ENCODE measurements around the gene PURA. TPM values are rescaled to one million over a fixed set of nuclear protein-coding genes. Genes with fewer than 3 reads are reported as not detected.

Gene PURA
- total RNA-seq, 1 donor from 2014 or later, result 11.0 TPM

DNA sequence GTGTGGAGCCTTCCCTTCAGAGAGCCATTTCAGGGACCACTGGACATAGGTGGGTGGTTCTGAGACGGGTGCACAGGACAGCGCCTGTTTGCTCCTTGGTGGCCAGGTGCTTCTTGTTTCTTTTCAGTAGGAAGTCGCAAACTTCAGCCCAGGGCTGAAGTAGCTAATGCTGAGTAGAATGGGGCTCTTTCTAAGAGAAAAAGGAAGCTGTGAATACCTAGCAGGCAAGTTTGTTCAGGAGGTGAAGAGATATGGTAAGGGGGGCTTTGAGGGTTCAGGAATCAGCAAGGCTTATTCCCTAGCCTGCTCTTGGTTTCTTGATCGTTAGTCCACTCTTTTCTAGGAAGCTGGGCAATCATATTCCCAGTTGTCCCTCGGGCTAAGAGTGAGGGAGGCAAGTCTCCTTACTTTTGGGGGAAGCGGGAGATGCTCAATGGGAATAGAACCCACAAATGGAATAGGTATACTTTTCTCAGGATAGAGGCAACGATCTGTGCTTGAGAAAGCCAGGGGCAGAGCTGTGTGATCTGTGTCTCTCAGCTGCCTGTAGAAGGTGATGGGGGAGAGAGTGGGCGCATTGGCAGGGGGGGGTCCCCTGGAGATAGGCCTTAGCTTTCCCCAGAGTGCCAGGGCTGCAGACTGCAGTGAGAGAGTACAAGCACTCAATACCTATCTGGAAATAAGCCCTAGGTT, 1.9 kb upstream of the PURA start:
- Mint-ChIP-seq H3K27me3 (ENCODE audit: low read depth) (peaks cover 27% of the 10 kb centered on the region), H3K4me3 (ENCODE audit: low read depth) (peak overlapping the region; percentile 7), H3K27ac (no peak overlapping the region), H3K36me3 (ENCODE audit: low read depth) (peaks cover 12% of the 10 kb centered on the region), H3K9me3 (no peaks in the 10 kb centered on the region), H3K4me1 (ENCODE audit: low read depth) (peaks cover 46% of the 10 kb centered on the region)
- DNase-seq (ENCODE audit: low spot score), result no peak
- intact Hi-C loops (cut with micrococcal nuclease), result loop anchor here (2.0 to 5.0 kb wide), 2 partner anchors 289 to 550 kb away; partner anchors contain the start of genes ANKHD1 and UBE2D2

DNA sequence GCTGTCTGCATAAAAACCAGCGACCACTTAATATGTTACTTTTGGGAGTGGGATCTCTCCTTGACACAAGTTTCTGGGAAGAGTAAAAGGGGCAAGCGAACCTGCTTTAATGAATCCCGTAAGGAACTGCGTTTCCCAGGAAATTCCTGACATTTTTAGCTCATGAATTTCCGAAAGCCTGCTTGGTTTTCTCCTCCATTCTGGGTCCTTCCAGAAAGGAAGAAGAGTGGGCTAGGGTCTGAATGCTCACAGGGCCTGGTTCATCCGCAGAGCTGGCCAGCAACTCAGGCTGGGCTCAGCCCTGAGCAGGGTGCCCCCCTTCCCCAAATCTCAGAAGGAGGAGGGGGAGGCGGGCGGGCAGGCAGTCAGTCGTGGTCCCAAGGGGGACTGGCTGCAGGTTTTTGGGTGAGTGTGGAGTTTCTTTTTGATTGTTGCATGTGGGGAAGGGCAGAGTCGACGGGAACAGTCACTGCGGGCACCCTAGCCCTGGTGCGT, 1.2 kb upstream of the PURA start:
- no peak for DNase-seq (ENCODE audit: low spot score)
- H3K27ac Mint-ChIP-seq, result no peak overlapping the region
- H3K27me3 Mint-ChIP-seq (ENCODE audit: low read depth), result peaks cover 25% of the 10 kb centered on the region
- H3K36me3 Mint-ChIP-seq (ENCODE audit: low read depth), result peaks cover 12% of the 10 kb centered on the region
- intact Hi-C loops (cut with micrococcal nuclease), result loop anchor here (2.0 to 5.0 kb wide), 2 partner anchors 288 to 550 kb away; partner anchors contain the start of genes ANKHD1 and UBE2D2
- H3K9me3 Mint-ChIP-seq, result no peaks in the 10 kb centered on the region
- peak overlapping the region; percentile 69 for H3K4me3 Mint-ChIP-seq (ENCODE audit: low read depth)
- H3K4me1 Mint-ChIP-seq (ENCODE audit: low read depth), result peaks cover 46% of the 10 kb centered on the region

DNA sequence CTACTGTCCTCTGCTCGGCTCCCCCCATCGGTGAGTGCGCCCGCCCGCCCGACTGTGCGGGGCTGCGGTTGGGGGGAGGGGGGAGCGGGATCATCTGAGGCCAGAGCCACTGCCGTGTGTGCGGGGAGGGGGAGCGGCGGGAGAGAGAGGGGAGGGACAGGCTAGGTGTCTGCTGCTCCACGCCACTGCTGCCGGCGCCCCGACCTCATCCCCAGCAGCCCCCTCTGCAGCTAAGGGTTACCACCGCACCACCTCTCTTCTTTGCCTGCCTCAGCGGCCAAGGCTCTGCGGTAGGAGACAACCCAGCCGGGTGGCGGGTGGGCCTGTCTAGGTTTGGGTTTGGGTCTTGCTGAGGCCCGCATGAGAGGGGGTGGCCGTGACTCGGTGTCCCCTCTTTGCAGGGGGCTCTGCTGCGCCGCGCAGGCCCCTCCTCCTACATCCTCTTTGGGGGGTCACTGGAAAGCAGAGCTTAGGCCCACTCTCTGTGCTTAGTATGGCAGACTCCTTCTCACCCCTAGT, 670 bp upstream of the PURA start:
- H3K4me1 Mint-ChIP-seq (ENCODE audit: low read depth), result peaks cover 50% of the 10 kb centered on the region
- DNase-seq (ENCODE audit: low spot score), result peak; percentile 16
- no peaks in the 10 kb centered on the region for H3K9me3 Mint-ChIP-seq
- peaks cover 25% of the 10 kb centered on the region for H3K27me3 Mint-ChIP-seq (ENCODE audit: low read depth)
- intact Hi-C loops (cut with micrococcal nuclease), result loop anchor here (2.0 to 5.0 kb wide), 2 partner anchors 288 to 551 kb away; partner anchors contain the start of genes ANKHD1 and UBE2D2
- H3K36me3 Mint-ChIP-seq (ENCODE audit: low read depth), result peaks cover 15% of the 10 kb centered on the region
- H3K4me3 Mint-ChIP-seq (ENCODE audit: low read depth), result peak overlapping the region; percentile 92
- no peak overlapping the region for H3K27ac Mint-ChIP-seq

DNA sequence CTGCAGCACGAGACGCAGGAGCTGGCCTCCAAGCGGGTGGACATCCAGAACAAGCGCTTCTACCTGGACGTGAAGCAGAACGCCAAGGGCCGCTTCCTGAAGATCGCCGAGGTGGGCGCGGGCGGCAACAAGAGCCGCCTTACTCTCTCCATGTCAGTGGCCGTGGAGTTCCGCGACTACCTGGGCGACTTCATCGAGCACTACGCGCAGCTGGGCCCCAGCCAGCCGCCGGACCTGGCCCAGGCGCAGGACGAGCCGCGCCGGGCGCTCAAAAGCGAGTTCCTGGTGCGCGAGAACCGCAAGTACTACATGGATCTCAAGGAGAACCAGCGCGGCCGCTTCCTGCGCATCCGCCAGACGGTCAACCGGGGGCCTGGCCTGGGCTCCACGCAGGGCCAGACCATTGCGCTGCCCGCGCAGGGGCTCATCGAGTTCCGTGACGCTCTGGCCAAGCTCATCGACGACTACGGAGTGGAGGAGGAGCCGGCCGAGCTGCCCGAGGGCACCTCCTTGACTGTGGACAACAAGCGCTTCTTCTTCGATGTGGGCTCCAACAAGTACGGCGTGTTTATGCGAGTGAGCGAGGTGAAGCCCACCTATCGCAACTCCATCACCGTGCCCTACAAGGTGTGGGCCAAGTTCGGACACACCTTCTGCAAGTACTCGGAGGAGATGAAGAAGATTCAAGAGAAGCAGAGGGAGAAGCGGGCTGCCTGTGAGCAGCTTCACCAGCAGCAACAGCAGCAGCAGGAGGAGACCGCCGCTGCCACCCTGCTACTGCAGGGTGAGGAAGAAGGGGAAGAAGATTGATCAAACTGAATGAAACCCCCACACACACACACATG, 654 bp downstream of the PURA start:
- H3K27ac Mint-ChIP-seq, result peak overlapping the region; percentile 79

DNA sequence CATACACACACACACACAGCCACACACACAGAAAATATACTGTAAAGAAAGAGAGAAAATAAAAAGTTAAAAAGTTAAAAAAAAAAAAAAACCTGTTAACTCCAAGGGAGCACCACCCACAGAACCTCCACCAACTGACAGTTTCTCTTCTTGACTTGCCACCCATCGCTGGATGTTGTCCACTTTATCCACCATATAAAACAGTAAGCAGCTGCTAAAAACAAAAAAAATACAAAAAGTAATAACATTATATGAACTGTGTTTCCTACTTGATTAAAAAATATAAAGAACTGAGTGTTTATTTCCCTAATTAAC, 1.2 kb downstream of the PURA start:
- Mint-ChIP-seq H3K4me1 (ENCODE audit: low read depth) (peaks cover 40% of the 10 kb centered on the region), H3K36me3 (ENCODE audit: low read depth) (peaks cover 13% of the 10 kb centered on the region), H3K27me3 (ENCODE audit: low read depth) (peaks cover 16% of the 10 kb centered on the region), H3K9me3 (no peaks in the 10 kb centered on the region), H3K27ac (peak overlapping the region; percentile 79), H3K4me3 (ENCODE audit: low read depth) (peak overlapping the region; percentile 92)
- DNase-seq (ENCODE audit: low spot score), result no peak
- intact Hi-C loops (cut with micrococcal nuclease), result loop anchor here (1.0 to 2.0 kb wide), 3 partner anchors 8 to 60 kb away; partner anchors contain the start of gene CYSTM1

More for the DNA sequence above, 654 bp downstream of the PURA start:
- DNase-seq (ENCODE audit: low spot score), result peak; percentile 50
- Mint-ChIP-seq H3K4me1 (ENCODE audit: low read depth) (peaks cover 42% of the 10 kb centered on the region), H3K27me3 (ENCODE audit: low read depth) (peaks cover 19% of the 10 kb centered on the region), H3K4me3 (ENCODE audit: low read depth) (peak overlapping the region; percentile 92), H3K9me3 (no peaks in the 10 kb centered on the region), H3K36me3 (ENCODE audit: low read depth) (peaks cover 13% of the 10 kb centered on the region)
- intact Hi-C loops (cut with micrococcal nuclease), result loop anchor here (1.0 to 5.0 kb wide), 4 partner anchors 7 to 552 kb away; partner anchors contain the start of genes CYSTM1 and UBE2D2

DNA sequence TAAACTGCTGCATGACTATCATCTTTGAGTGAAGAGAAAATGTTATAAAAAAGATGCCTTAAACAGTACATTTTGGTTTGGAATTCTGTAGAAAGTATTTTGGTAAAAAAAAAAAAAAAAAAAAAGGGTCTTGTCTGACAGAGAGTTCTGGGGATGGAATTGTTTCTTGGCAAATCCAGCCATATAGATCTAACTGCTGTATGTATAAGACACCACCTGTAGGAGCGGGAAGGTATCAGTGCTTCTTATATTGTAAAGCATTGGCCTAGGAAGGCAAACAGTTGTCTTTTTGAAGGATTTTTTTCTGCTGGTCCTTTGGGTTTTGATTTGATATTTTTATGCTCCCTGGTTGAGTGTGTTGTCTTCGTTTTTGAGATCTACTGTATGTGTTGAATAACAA, 2.8 kb downstream of the PURA start:
- H3K27me3 Mint-ChIP-seq (ENCODE audit: low read depth), result peaks cover 8% of the 10 kb centered on the region
- no peak overlapping the region for H3K4me3 Mint-ChIP-seq (ENCODE audit: low read depth)
- no peak overlapping the region for H3K27ac Mint-ChIP-seq
- DNase-seq (ENCODE audit: low spot score), result no peak
- no peaks in the 10 kb centered on the region for H3K9me3 Mint-ChIP-seq
- intact Hi-C loops (cut with micrococcal nuclease), result no loop called here
- peaks cover 13% of the 10 kb centered on the region for H3K36me3 Mint-ChIP-seq (ENCODE audit: low read depth)
- peaks cover 39% of the 10 kb centered on the region for H3K4me1 Mint-ChIP-seq (ENCODE audit: low read depth)

DNA sequence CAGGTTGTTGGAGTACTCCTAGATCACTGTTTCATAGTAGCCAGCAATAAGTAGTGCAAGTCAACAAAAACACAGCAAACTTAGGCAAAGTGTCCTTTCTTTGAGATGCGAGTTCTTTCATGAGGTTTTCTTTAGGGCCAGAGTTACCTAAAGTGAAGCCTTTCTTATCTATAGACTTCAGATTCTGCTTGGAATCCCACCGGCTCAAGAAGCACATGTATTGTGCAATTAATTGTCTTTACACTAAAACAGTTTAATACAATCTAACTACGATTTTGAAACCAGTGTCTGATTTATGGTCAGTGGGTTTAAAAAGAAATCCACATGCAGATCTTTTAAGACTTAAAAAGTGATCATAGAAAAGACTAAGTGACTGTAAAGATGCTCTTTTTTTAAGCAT, 3.6 kb downstream of the PURA start:
- Mint-ChIP-seq H3K4me3 (ENCODE audit: low read depth) (no peak overlapping the region), H3K36me3 (ENCODE audit: low read depth) (peaks cover 13% of the 10 kb centered on the region), H3K9me3 (no peaks in the 10 kb centered on the region), H3K27ac (no peak overlapping the region), H3K27me3 (ENCODE audit: low read depth) (peaks cover 2% of the 10 kb centered on the region), H3K4me1 (ENCODE audit: low read depth) (peaks cover 34% of the 10 kb centered on the region)
- intact Hi-C loops (cut with micrococcal nuclease), result no loop called here
- DNase-seq (ENCODE audit: low spot score), result no peak

DNA sequence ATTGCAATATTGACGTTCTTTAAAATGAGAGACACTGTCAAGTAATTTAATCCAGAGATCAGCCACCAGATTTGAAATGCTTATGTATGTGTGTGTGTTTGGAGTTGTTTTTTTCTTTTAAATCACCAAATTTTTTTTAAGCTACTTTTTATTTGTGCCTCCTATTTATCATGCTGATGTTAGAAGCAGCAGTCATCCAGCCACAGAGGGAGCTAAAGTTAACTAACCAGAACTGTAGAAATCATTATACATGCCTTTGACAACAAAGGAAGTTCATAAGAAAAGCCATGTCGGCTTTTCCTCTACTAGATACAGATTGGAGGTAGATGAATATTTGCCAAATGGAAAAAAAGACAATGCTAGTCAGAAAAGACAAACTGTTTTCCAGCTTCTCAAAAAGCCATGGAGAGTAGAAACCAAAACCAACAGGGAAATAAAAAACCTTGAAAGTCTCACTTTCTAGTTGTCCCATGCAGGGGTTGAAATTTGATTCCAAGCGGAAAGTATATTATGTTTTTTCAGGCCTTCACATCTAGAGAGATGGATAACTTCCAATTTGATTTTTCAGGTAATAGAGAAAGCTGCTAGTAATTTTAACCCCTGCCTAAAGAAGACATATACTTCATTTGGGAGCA, 4.5 kb downstream of the PURA start:
- Mint-ChIP-seq H3K36me3 (ENCODE audit: low read depth) (peaks cover 13% of the 10 kb centered on the region), H3K9me3 (no peaks in the 10 kb centered on the region), H3K4me3 (ENCODE audit: low read depth) (no peak overlapping the region), H3K27ac (no peak overlapping the region), H3K4me1 (ENCODE audit: low read depth) (peaks cover 36% of the 10 kb centered on the region), H3K27me3 (ENCODE audit: low read depth) (peaks cover 2% of the 10 kb centered on the region)
- no peak for DNase-seq (ENCODE audit: low spot score)
- intact Hi-C loops (cut with micrococcal nuclease), result no loop called here

DNA sequence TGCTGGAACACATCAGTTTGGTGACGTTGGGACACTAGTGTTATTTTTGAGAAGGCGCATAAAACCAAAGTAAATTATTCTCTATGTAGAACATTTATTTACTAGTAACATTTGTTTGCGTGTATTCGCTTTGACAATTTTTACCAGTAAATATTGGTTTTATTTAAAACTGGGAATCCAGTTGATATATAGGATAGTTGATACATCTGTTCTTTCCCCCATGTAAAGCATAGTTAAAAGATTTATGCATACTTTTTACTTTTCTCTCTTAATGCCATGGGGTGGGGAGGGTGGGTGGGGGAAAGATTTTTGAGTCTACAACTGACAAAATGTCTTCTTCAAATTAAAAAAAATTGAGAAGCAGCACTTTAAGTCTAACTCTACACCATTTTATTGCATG, 11.7 kb downstream of the PURA start, which contains the start of gene IGIP:
Gene IGIP, plus strand, starts transcription at position 301 of the 400 bp plus-strand sequence. CDS start 2,540 bp downstream, outside the sequence.
- Mint-ChIP-seq H3K27ac (no peak within 1 kb of the TSS), H3K36me3 (ENCODE audit: low read depth) (no peaks in the 10 kb centered on the region), H3K4me1 (ENCODE audit: low read depth) (peaks cover 7% of the 10 kb centered on the region), H3K4me3 (ENCODE audit: low read depth) (no peak within 1 kb of the TSS), H3K9me3 (no peaks in the 10 kb centered on the region), H3K27me3 (ENCODE audit: low read depth) (peaks cover 9% of the 10 kb centered on the region)
- no peak for DNase-seq (ENCODE audit: low spot score)
- intact Hi-C loops (cut with micrococcal nuclease), result no loop called here

DNA sequence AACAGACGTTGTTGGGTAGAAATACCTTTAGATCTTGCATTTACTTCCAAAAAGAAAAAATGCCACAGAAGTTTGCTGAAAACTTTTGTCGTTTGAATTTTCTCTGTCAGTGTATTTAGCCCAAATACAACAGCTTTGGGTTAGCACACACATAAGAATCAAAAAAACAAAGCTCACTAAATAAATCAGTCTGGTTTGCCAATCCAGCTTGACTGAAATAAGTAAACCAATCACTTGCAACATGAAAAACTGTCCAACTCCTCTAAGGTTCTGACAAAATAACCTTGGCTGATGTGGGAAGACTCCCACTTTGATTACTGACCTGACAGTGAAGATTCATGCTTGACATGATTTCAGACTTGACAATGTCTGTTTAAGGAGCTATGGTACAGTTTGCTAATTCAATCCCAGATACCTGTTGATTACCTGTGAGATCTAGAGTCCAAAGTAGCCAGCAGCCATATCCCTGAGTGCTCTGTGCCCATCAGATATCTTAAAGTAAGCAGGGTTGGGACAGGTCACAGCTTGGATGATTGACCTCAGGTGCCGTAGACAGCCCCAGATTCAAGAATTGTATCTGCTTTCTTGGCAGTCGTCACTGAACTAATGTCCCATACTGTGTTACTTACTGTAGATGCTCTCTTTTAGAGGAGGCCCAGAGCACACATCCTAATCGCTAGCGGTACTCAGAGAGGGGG, 12.6 kb downstream of the PURA start:
- H3K4me1 Mint-ChIP-seq (ENCODE audit: low read depth), result peaks cover 8% of the 10 kb centered on the region
- H3K9me3 Mint-ChIP-seq, result no peaks in the 10 kb centered on the region
- no peak overlapping the region for H3K27ac Mint-ChIP-seq
- intact Hi-C loops (cut with micrococcal nuclease), result no loop called here
- no peak overlapping the region for H3K4me3 Mint-ChIP-seq (ENCODE audit: low read depth)
- DNase-seq (ENCODE audit: low spot score), result no peak
- H3K27me3 Mint-ChIP-seq (ENCODE audit: low read depth), result peaks cover 8% of the 10 kb centered on the region
- H3K36me3 Mint-ChIP-seq (ENCODE audit: low read depth), result no peaks in the 10 kb centered on the region

DNA sequence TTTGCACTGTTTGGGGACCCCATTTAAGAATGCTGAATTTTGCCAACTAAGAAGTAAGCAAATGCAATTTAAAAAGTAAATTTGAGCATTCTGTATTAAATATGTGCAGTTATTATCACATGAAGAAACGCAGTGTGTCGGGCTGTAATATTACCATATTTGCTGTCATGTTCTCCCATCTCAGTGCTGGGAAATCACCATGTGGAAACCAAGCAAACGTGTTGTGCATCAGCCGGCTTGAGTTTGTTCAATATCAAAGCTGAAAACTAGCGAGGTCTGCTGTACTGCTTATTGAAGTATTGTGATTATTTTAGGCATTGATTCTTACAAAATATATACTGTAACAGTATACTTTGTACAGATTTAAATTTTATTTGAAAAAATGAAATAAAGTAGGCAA, 14.5 kb downstream of the PURA start:
- H3K36me3 Mint-ChIP-seq (ENCODE audit: low read depth), result no peaks in the 10 kb centered on the region
- peaks cover 8% of the 10 kb centered on the region for H3K27me3 Mint-ChIP-seq (ENCODE audit: low read depth)
- no peaks in the 10 kb centered on the region for H3K9me3 Mint-ChIP-seq
- peaks cover 12% of the 10 kb centered on the region for H3K4me1 Mint-ChIP-seq (ENCODE audit: low read depth)
- H3K4me3 Mint-ChIP-seq (ENCODE audit: low read depth), result no peak overlapping the region
- no peak for DNase-seq (ENCODE audit: low spot score)
- H3K27ac Mint-ChIP-seq, result no peak overlapping the region
- intact Hi-C loops (cut with micrococcal nuclease), result no loop called here
